ENCODE results near the gene EPHA1. TPM values are rescaled to one million over a fixed set of nuclear protein-coding genes. Genes with fewer than 3 reads are reported as not detected.
A peak's percentile ranks its signal among the peaks of the same experiment; 100 is the strongest.

EPHA1 gene
- total and polyA plus RNA-seq, 12 donors = 0.12 to 0.73 (median 0.39) TPM; not detected in 9

- Histone ChIP-seq H3K4me3 (peak overlapping the region in 1 of 10 donors; percentile 8), H3K27me3 (no peaks in the 10 kb centered on the region), H3K9me3 (no peaks in the 10 kb centered on the region), H3K36me3 (peaks cover 0 to 27% (median 10%) of the 10 kb centered on the region in 9 donors), H3K27ac (peak overlapping the region in 5 of 10 donors; percentile 14 to 59 (median 41)), H3K4me1 (peaks cover 14 to 63% (median 48%) of the 10 kb centered on the region in 9 donors)
- DNase-seq (no peak), ATAC-seq (peak in 6 of 8 donors; percentile 5 to 44 (median 25))
- WGBS, 2 donors = 46 to 55% methylated on average over 21 of the region's 21 CpGs
- TF ChIP-seq CTCF (IDR thresholded peaks at IDR 0.05) = peak in 2 of 9 donors; percentile 7 to 28
- intact Hi-C loops (cut with DNase I) = no loop called here
Observed at GRCh38 chr7:143395187-143396149, 13.2 kb downstream of the EPHA1 start.

- ATAC-seq = no peak
- DNase-seq = no peak
- TF ChIP-seq CTCF (IDR thresholded peaks at IDR 0.05) = no peak
- Histone ChIP-seq H3K27ac (no peak overlapping the region), H3K36me3 (peaks cover 0 to 33% (median 17%) of the 10 kb centered on the region in 9 donors), H3K4me1 (peaks cover 14 to 67% (median 55%) of the 10 kb centered on the region in 9 donors), H3K9me3 (no peaks in the 10 kb centered on the region), H3K4me3 (no peak overlapping the region), H3K27me3 (no peaks in the 10 kb centered on the region)
- 87 to 89% methylated on average over 6 of the region's 6 CpGs for WGBS, 2 donors
- intact Hi-C loops (cut with DNase I) = no loop called here
Observed at GRCh38 chr7:143394777-143395176, 13.9 kb downstream of the EPHA1 start.

GRCh38 chr7:143394068-143394467, 14.6 kb downstream of the EPHA1 start:
- DNase-seq (no peak), ATAC-seq (no peak)
- H3K4me1 ChIP-seq = peaks cover 14 to 67% (median 62%) of the 10 kb centered on the region in 9 donors
- no peaks in the 10 kb centered on the region for H3K9me3 ChIP-seq
- TF ChIP-seq CTCF (IDR thresholded peaks at IDR 0.05) = no peak
- no peak overlapping the region for H3K4me3 ChIP-seq
- H3K27me3 ChIP-seq = no peaks in the 10 kb centered on the region
- intact Hi-C loops (cut with DNase I) = no loop called here
- peaks cover 0 to 41% (median 19%) of the 10 kb centered on the region in 9 donors for H3K36me3 ChIP-seq
- WGBS, 2 donors = 96 to 99% methylated on average over 6 of the region's 6 CpGs
- H3K27ac ChIP-seq = no peak overlapping the region

GRCh38 chr7:143393267-143394041, 15.2 kb downstream of the EPHA1 start:
- no peak for TF ChIP-seq CTCF (IDR thresholded peaks at IDR 0.05)
- Histone ChIP-seq H3K27ac (peak overlapping the region in 3 of 10 donors; percentile 86 to 95 (median 88)), H3K36me3 (peaks cover 0 to 47% (median 25%) of the 10 kb centered on the region in 9 donors), H3K4me1 (peaks cover 14 to 67% (median 62%) of the 10 kb centered on the region in 9 donors), H3K9me3 (no peaks in the 10 kb centered on the region), H3K27me3 (no peaks in the 10 kb centered on the region), H3K4me3 (no peak overlapping the region)
- WGBS, 2 donors = 75 to 79% methylated on average over 14 of the region's 14 CpGs
- no peak for ATAC-seq
- intact Hi-C loops (cut with DNase I) = no loop called here
- no peak for DNase-seq

All from heart right ventricle (tissue), 16 donors.